GM06990 (cell line): ENCODE results near the gene GRID2.

Experiments
- DNase-seq: peaks from one replicate; pipeline ENCODE4 v3.0.0-alpha.2; 2011; ENCODE audit not compliant: insufficient read length; ENCODE audit errors: extremely low read depth
- H3K27me3 ChIP-seq: replicated peaks from 2 replicates; pipeline ENCODE4 v1.6.0; 2011; ENCODE audit warnings: low read length; ENCODE audit not compliant: control insufficient read depth, insufficient read depth
- H3K36me3 ChIP-seq: 2 replicates; pipeline ENCODE4 v1.5.1; 2011; ENCODE audit warnings: low read length; ENCODE audit not compliant: control insufficient read depth, insufficient read depth
- H3K4me3 ChIP-seq: replicated peaks from 2 replicates; pipeline ENCODE4 v1.5.1; 2011; ENCODE audit warnings: low read depth, mild to moderate bottlenecking, control low read depth, low read length
- CTCF ChIP-seq: IDR thresholded peaks from 2 replicates; pipeline ENCODE4 v1.5.1; 2011; ENCODE audit warnings: low read length, control low read depth, mild to moderate bottlenecking, inconsistent platforms; ENCODE audit not compliant: insufficient read depth, poor library complexity, severe bottlenecking

Gene GRID2

GRCh38 chr4:93072292-93072691, 768.5 kb downstream of the GRID2 start:
- Histone ChIP-seq H3K4me3 (no peak overlapping the region), H3K36me3 (no peaks in the 10 kb centered on the region), H3K27me3 (no peaks in the 10 kb centered on the region)
- no peak for TF ChIP-seq CTCF
- no peak for DNase-seq

- Histone ChIP-seq H3K4me3 (no peak overlapping the region), H3K36me3 (no peaks in the 10 kb centered on the region), H3K27me3 (no peaks in the 10 kb centered on the region)
- no peak for TF ChIP-seq CTCF
- no peak for DNase-seq
These were observed 776.5 kb downstream of the GRID2 start for GRCh38 chr4:93080316-93080715.

- DNase-seq: no peak
- no peaks in the 10 kb centered on the region for H3K36me3 ChIP-seq
- no peak for TF ChIP-seq CTCF
- H3K4me3 ChIP-seq: no peak overlapping the region
- no peaks in the 10 kb centered on the region for H3K27me3 ChIP-seq
These were observed 781.0 kb downstream of the GRID2 start for GRCh38 chr4:93084599-93085305.

- no peak for TF ChIP-seq CTCF
- Histone ChIP-seq H3K4me3 (no peak overlapping the region), H3K36me3 (no peaks in the 10 kb centered on the region), H3K27me3 (no peaks in the 10 kb centered on the region)
- no peak for DNase-seq
These were observed 782.6 kb downstream of the GRID2 start for GRCh38 chr4:93086356-93086755.

GRCh38 chr4:93092765-93093164, 789.0 kb downstream of the GRID2 start:
- no peaks in the 10 kb centered on the region for H3K27me3 ChIP-seq
- no peak overlapping the region for H3K4me3 ChIP-seq
- no peak for TF ChIP-seq CTCF
- no peaks in the 10 kb centered on the region for H3K36me3 ChIP-seq
- no peak for DNase-seq

GRCh38 chr4:93103042-93103441, 799.3 kb downstream of the GRID2 start:
- Histone ChIP-seq H3K36me3 (no peaks in the 10 kb centered on the region), H3K27me3 (no peaks in the 10 kb centered on the region), H3K4me3 (no peak overlapping the region)
- no peak for DNase-seq
- no peak for TF ChIP-seq CTCF
